K562 (cell line): ENCODE measurements around the gene UQCRH. TPM values are rescaled to one million over a fixed set of nuclear protein-coding genes. Genes with fewer than 3 reads are reported as not detected.

ENCODE experiments used
- ATAC-seq: fragments of 200-7000 bp; cut with Tn5 transposase; 3 replicates; pipeline ENCODE4 v1.9.1; 2020; ENCODE audit warnings: moderate library complexity
- BruUV-seq: library from RNA; stranded (reverse); fragments of 400-500 nt; replicated peaks from 2 replicates; lab custom pipeline; 2021; lab: Mats Ljungman, UMichigan
- CTCF ChIA-PET: fragments of 300-600 bp; formaldehyde crosslinking; extraction: SDS; loops from one replicate; lab custom pipeline; 2021; ENCODE audit warnings: low intra/inter-chr PET ratio; lab: Yijun Ruan, JAX
- POLR2A ChIA-PET: fragments of 300-600, 350-650 bp; sonication (Branson Sonifier 250); formaldehyde crosslinking; extraction: SDS; loops from one replicate; lab custom pipeline; 2021; ENCODE audit warnings: antibody characterized with exemption, inconsistent platforms; lab: Yijun Ruan, JAX
- DNase-seq, 4 experiments: peaks; one replicate each; pipeline versions ENCODE4 v3.0.0 to v3.0.0-alpha.2; 2011 to 2018; ENCODE audit warnings: low spot score in 3 of 4, mixed read lengths in 3 of 4; ENCODE audit errors: extremely low read depth in 1 of 4
- FAIRE-seq: peaks from 2 replicates; lab custom pipeline; 2011; peaks lifted over from hg19 to GRCh38; lab: Jason Lieb, UNC
- H2AFZ ChIP-seq: 2 replicates; pipeline ENCODE4 v1.6.0; 2011; ENCODE audit warnings: low read depth, low read length, control low read depth, inconsistent platforms
- H3K27ac ChIP-seq: fragments of 200-600 bp; 3 replicates; pipeline ENCODE4 v1.8.0; 2011; ENCODE audit warnings: low read depth, mild to moderate bottlenecking, control low read depth, inconsistent platforms, low read length, moderate library complexity, mixed read lengths; ENCODE audit errors: extremely low read depth
- H3K27me3 ChIP-seq, 2 experiments: fragments of 300-600 bp in 1 of 2; 2 replicates in 1 of 2; 3 replicates in 1 of 2; pipeline versions ENCODE4 v1.6.0 to v1.8.0; 2011; ENCODE audit warnings: inconsistent platforms in 2 of 2, low read length in 2 of 2, mild to moderate bottlenecking in 1 of 2, mixed read lengths in 1 of 2, moderate library complexity in 1 of 2; ENCODE audit not compliant: control insufficient read depth in 2 of 2, insufficient read depth in 2 of 2
- H3K36me3 ChIP-seq: fragments of 300-600 bp; 3 replicates; pipeline ENCODE4 v1.8.0; 2011; ENCODE audit warnings: mild to moderate bottlenecking, low read length, inconsistent platforms; ENCODE audit not compliant: control insufficient read depth, insufficient read depth
- H3K4me1 ChIP-seq, 2 experiments: fragments of 200-600 bp in 1 of 2; replicated peaks in 1 of 2; 2 replicates in 1 of 2; 3 replicates in 1 of 2; pipeline versions ENCODE4 v1.5.1 to v1.8.0; 2011; ENCODE audit warnings: inconsistent platforms in 2 of 2, low read length in 2 of 2, mild to moderate bottlenecking in 1 of 2, mixed read lengths in 1 of 2, moderate library complexity in 1 of 2; ENCODE audit not compliant: control insufficient read depth in 2 of 2, insufficient read depth in 2 of 2
- H3K4me2 ChIP-seq: 2 replicates; pipeline ENCODE4 v1.6.1; 2011; ENCODE audit warnings: low read length, control low read depth, inconsistent platforms, mixed read lengths; ENCODE audit not compliant: insufficient read depth
- H3K4me3 ChIP-seq: fragments of 200-600 bp; sonication (generic), shearing (Covaris generic); 2 replicates; pipeline ENCODE4 v1.5.1; 2016; ENCODE audit warnings: control low read depth, inconsistent platforms
- H3K79me2 ChIP-seq: fragments of 200-600 bp; 3 replicates; pipeline ENCODE4 v1.8.0; 2011; ENCODE audit warnings: low read length, inconsistent platforms; ENCODE audit not compliant: control insufficient read depth, insufficient read depth
- H3K9ac ChIP-seq, 2 experiments: 2 replicates each; pipeline versions ENCODE4 v1.6.0 to v1.6.1; 2011; ENCODE audit warnings: low read depth in 2 of 2, low read length in 2 of 2, control low read depth in 1 of 2, inconsistent platforms in 1 of 2, mild to moderate bottlenecking in 1 of 2, mixed read lengths in 1 of 2; ENCODE audit not compliant: insufficient read depth in 1 of 2
- H3K9me1 ChIP-seq: one replicate; pipeline ENCODE4 v1.6.0; 2011; ENCODE audit warnings: inconsistent platforms, mild to moderate bottlenecking, low read length, moderate library complexity; ENCODE audit not compliant: control insufficient read depth, insufficient read depth
- H3K9me3 ChIP-seq: replicated peaks from 2 replicates; pipeline ENCODE4 v1.5.1; 2011; ENCODE audit warnings: low read depth, low read length, inconsistent platforms; ENCODE audit not compliant: control insufficient read depth, insufficient read depth
- H4K20me1 ChIP-seq: replicated peaks from 2 replicates; pipeline ENCODE4 v1.6.1; 2011; ENCODE audit warnings: low read length, inconsistent platforms, mixed read lengths; ENCODE audit not compliant: control insufficient read depth, insufficient read depth
- HMGN3 ChIP-seq: IDR thresholded peaks from 2 replicates; pipeline ENCODE4 v1.6.1; 2011; ENCODE audit warnings: borderline replicate concordance, low read depth, mild to moderate bottlenecking, mixed read lengths, low read length; ENCODE audit not compliant: insufficient read length; ENCODE audit errors: extremely low read depth
- POLR2A ChIP-seq: fragments of 450-650 bp; conservative IDR thresholded peaks from 2 replicates; pipeline ENCODE4 v1.6.1; 2016
- POLR2AphosphoS5 ChIP-seq: IDR thresholded peaks from 2 replicates; pipeline ENCODE4 v1.6.1; 2011; ENCODE audit warnings: mild to moderate bottlenecking, low read depth, low read length, moderate library complexity; ENCODE audit not compliant: control insufficient read depth, insufficient read depth
- RBFOX2 ChIP-seq: fragments of 200-400 bp; formaldehyde crosslinking; IDR thresholded peaks from 2 replicates; pipeline ENCODE4 v1.6.1; 2017; ENCODE audit warnings: low read depth, mild to moderate bottlenecking, low read length, moderate library complexity
- WGBS: fragments of 100-300 bp; shearing (Covaris generic); methylation state at CpG from one replicate; pipeline ENCODE4 v1.1.6; 2016; ENCODE audit warnings: low coverage, mixed read lengths; ENCODE audit not compliant: insufficient coverage; ENCODE audit errors: missing lambda C conversion rate; 5-methylcytosine and 5-hydroxymethylcytosine counted together
- in situ Hi-C: fragments of 300-500 bp; cut with MboI; formaldehyde crosslinking; loops from 4 replicates; pipeline ENCODE4 v1.15.0; 2018; ENCODE audit warnings: inconsistent platforms, mixed read lengths
- intact Hi-C: fragments of 100-400 bp; cut with micrococcal nuclease; formaldehyde crosslinking; loops from 2 replicates; pipeline ENCODE4 v1.14.2; 2022
- polyA plus RNA-seq, 8 experiments: library from polyadenylated mRNA; depleted of rRNA in 4 of 8; stranded (reverse) in 5 of 8; unstranded in 3 of 8; fragments of >200 nt; fragmentation: Nextera tagmentation in 2 of 8; fragmentation: Illumina TruSeq in 1 of 8; extraction: Ambion mirVana in 2 of 8; extraction: Trizol in 1 of 8; gene quantifications; 2 replicates each; pipeline versions ENCODE4 v1.2.1 to v1.2.3, GENCODE V29; 2011 to 2014; ENCODE audit warnings: inconsistent platforms in 1 of 8, missing spikeins in 1 of 8
- total RNA-seq, 7 experiments: library from RNA; depleted of rRNA in 6 of 7; stranded (reverse); fragments of >200 nt in 6 of 7; fragmentation: Illumina TruSeq in 2 of 7; extraction: Trizol in 2 of 7; gene quantifications; 2 replicates each; pipeline versions ENCODE4 v1.2.1 to v1.2.3, GENCODE V29; 2011 to 2021; ENCODE audit warnings: low replicate concordance in 1 of 7
- TF ChIP-seq, protein P1 (sequence below): sonication (generic); formaldehyde crosslinking; IDR thresholded peaks from 2 replicates; pipeline ENCODE4 v1.8.0; 2022; ENCODE audit warnings: mild to moderate bottlenecking, missing genetic modification reagents
- TF ChIP-seq, protein P2 (sequence below): sonication (generic); formaldehyde crosslinking; IDR thresholded peaks from 2 replicates; pipeline ENCODE4 v1.9.0; 2022; ENCODE audit warnings: mild to moderate bottlenecking, missing genetic modification reagents
- TF ChIP-seq, protein P3 (sequence below), 2 experiments: fragments of 450-650 bp; formaldehyde crosslinking in 1 of 2; IDR thresholded peaks; 2 replicates each; pipeline versions ENCODE4 v1.4.0 to v1.6.1; 2014 to 2020; ENCODE audit warnings: mild to moderate bottlenecking in 2 of 2, borderline replicate concordance in 1 of 2, low read depth in 1 of 2

Gene UQCRH
- total and polyA plus RNA-seq, 9 of the 15 experiments (the other 6 are each of a cell fraction or from before 2014, with no cell fraction given), result 1,267 to 5,184 (median 2,410) TPM

DNA sequence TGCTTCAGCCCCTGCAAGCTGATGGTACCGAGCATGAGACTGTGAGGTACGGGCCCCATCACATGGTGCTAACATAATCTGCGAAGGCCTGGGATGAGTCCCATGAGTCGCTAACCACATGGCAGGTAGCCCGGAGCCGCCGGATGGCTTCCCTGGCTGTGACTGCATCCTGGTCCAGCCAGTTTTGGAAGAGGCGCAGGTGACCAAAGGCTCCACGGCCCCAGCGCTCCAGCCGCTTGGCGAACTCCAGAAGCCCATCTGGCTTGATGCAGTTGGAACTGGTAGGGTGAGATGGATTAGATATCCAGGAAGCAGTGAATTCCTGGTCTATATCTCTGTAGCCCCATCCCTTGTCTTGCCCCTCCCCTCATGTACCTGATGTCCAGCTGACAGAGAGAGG lies 24.7 kb upstream of the UQCRH start:
- peaks cover 9 to 13% of the 10 kb centered on the region in 2 experiments; a peak in 4 of 5 replicates for H3K4me1 ChIP-seq
- H3K4me2 ChIP-seq, result no peak overlapping the region
- H4K20me1 ChIP-seq, result no peaks in the 10 kb centered on the region
- BruUV-seq, result TSS peak; percentile 16
- intact Hi-C loops, result no loop called here
- H3K36me3 ChIP-seq, result peaks cover 94% of the 10 kb centered on the region
- peaks cover 16% of the 10 kb centered on the region for H3K9me1 ChIP-seq
- no peak overlapping the region for H3K4me3 ChIP-seq
- POLR2A ChIA-PET, result interaction anchor here (1.2 to 22.6 kb wide), 3 partner anchors 9 to 14 kb away, joined by 6 to 410 read pairs (median 103); no protein-coding TSS in a partner anchor
- FAIRE-seq (no peak), ATAC-seq (peak; percentile 4), DNase-seq (no peak)
- 93% methylated on average over 12 of the region's 12 CpGs for WGBS
- peak overlapping the region in 1 of 2 experiments; percentile 45; a peak in 2 of 4 replicates for H3K9ac ChIP-seq
- H3K27me3 ChIP-seq, result no peaks in the 10 kb centered on the region
- H3K27ac ChIP-seq, result no peak overlapping the region
- no peaks in the 10 kb centered on the region for H3K79me2 ChIP-seq
- CTCF ChIA-PET, result no interaction called here
- in situ Hi-C loops, result no loop called here
- no peak overlapping the region for H2AFZ ChIP-seq
- H3K9me3 ChIP-seq, result no peaks in the 10 kb centered on the region
- TF ChIP-seq POLR2A, result peak; percentile 72
- TF ChIP-seq, protein P1, sequence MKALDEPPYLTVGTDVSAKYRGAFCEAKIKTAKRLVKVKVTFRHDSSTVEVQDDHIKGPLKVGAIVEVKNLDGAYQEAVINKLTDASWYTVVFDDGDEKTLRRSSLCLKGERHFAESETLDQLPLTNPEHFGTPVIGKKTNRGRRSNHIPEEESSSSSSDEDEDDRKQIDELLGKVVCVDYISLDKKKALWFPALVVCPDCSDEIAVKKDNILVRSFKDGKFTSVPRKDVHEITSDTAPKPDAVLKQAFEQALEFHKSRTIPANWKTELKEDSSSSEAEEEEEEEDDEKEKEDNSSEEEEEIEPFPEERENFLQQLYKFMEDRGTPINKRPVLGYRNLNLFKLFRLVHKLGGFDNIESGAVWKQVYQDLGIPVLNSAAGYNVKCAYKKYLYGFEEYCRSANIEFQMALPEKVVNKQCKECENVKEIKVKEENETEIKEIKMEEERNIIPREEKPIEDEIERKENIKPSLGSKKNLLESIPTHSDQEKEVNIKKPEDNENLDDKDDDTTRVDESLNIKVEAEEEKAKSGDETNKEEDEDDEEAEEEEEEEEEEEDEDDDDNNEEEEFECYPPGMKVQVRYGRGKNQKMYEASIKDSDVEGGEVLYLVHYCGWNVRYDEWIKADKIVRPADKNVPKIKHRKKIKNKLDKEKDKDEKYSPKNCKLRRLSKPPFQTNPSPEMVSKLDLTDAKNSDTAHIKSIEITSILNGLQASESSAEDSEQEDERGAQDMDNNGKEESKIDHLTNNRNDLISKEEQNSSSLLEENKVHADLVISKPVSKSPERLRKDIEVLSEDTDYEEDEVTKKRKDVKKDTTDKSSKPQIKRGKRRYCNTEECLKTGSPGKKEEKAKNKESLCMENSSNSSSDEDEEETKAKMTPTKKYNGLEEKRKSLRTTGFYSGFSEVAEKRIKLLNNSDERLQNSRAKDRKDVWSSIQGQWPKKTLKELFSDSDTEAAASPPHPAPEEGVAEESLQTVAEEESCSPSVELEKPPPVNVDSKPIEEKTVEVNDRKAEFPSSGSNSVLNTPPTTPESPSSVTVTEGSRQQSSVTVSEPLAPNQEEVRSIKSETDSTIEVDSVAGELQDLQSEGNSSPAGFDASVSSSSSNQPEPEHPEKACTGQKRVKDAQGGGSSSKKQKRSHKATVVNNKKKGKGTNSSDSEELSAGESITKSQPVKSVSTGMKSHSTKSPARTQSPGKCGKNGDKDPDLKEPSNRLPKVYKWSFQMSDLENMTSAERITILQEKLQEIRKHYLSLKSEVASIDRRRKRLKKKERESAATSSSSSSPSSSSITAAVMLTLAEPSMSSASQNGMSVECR (CRISPR knock-in tag), result 0 out of 2 replicates have a peak, but pooled peaks have one; percentile 27
- peak; percentile 27 for TF ChIP-seq HMGN3
- peak; percentile 53; the same call in 1 of the 2 replicates for TF ChIP-seq POLR2AphosphoS5
- TF ChIP-seq, protein P2, sequence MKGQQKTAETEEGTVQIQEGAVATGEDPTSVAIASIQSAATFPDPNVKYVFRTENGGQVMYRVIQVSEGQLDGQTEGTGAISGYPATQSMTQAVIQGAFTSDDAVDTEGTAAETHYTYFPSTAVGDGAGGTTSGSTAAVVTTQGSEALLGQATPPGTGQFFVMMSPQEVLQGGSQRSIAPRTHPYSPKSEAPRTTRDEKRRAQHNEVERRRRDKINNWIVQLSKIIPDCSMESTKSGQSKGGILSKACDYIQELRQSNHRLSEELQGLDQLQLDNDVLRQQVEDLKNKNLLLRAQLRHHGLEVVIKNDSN (CRISPR knock-in tag), result peak; percentile 10; the same call in 1 of the 2 replicates
- peak; percentile 65 for TF ChIP-seq RBFOX2
- TF ChIP-seq, protein P3, sequence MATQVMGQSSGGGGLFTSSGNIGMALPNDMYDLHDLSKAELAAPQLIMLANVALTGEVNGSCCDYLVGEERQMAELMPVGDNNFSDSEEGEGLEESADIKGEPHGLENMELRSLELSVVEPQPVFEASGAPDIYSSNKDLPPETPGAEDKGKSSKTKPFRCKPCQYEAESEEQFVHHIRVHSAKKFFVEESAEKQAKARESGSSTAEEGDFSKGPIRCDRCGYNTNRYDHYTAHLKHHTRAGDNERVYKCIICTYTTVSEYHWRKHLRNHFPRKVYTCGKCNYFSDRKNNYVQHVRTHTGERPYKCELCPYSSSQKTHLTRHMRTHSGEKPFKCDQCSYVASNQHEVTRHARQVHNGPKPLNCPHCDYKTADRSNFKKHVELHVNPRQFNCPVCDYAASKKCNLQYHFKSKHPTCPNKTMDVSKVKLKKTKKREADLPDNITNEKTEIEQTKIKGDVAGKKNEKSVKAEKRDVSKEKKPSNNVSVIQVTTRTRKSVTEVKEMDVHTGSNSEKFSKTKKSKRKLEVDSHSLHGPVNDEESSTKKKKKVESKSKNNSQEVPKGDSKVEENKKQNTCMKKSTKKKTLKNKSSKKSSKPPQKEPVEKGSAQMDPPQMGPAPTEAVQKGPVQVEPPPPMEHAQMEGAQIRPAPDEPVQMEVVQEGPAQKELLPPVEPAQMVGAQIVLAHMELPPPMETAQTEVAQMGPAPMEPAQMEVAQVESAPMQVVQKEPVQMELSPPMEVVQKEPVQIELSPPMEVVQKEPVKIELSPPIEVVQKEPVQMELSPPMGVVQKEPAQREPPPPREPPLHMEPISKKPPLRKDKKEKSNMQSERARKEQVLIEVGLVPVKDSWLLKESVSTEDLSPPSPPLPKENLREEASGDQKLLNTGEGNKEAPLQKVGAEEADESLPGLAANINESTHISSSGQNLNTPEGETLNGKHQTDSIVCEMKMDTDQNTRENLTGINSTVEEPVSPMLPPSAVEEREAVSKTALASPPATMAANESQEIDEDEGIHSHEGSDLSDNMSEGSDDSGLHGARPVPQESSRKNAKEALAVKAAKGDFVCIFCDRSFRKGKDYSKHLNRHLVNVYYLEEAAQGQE (IDR thresholded peaks at IDR 0.05; ENCODE audit: borderline replicate concordance), result peak; percentile 38
- TF ChIP-seq, protein P3 (CRISPR knock-in tag; IDR thresholded peaks at IDR 0.05; ENCODE audit: low read depth), result no peak
